PFSK-1 (cell line): ENCODE data around the gene NFKB1. TPM values are rescaled to one million over a fixed set of nuclear protein-coding genes. Genes with fewer than 3 reads are reported as not detected.

Experiments used
- FOXP2 ChIP-seq: optimal IDR thresholded peaks from 2 replicates; pipeline ENCODE3; 2011; ENCODE audit warnings: borderline replicate concordance, control low read depth, inconsistent platforms; ENCODE audit not compliant: insufficient read depth; ENCODE audit errors: extremely low read length, extremely low read depth
- POLR2AphosphoS5 ChIP-seq: IDR thresholded peaks from 2 replicates; pipeline ENCODE4 v1.6.1; 2012; ENCODE audit warnings: low read depth, mild to moderate bottlenecking, control low read depth, low read length, moderate library complexity
- SIN3A ChIP-seq: IDR thresholded peaks from 2 replicates; pipeline ENCODE4 v1.6.1; 2012; ENCODE audit warnings: mild to moderate bottlenecking, low read length, moderate library complexity, borderline replicate concordance; ENCODE audit not compliant: insufficient read depth
- TAF1 ChIP-seq: IDR thresholded peaks from 2 replicates; pipeline ENCODE4 v1.6.1; 2012; ENCODE audit warnings: low read length, control low read depth, borderline replicate concordance; ENCODE audit not compliant: insufficient read depth
- polyA plus RNA-seq: library from polyadenylated mRNA; unstranded; fragments of >200 nt; gene quantifications from one replicate; pipeline ENCODE4 v1.2.1, GENCODE V29; 2012; ENCODE audit warnings: low read depth, missing spikeins; ENCODE audit not compliant: insufficient read length
- TF ChIP-seq, protein P1 (sequence below), 2 experiments: IDR thresholded peaks; 2 replicates each; pipeline versions ENCODE4 v1.6.1 to v1.8.0; 2011 to 2012; ENCODE audit warnings: low read depth in 2 of 2, low read length in 2 of 2, control low read depth in 1 of 2, inconsistent platforms in 1 of 2, mild to moderate bottlenecking in 1 of 2, moderate library complexity in 1 of 2; ENCODE audit not compliant: insufficient read depth in 1 of 2

The NFKB1 gene, protein sequence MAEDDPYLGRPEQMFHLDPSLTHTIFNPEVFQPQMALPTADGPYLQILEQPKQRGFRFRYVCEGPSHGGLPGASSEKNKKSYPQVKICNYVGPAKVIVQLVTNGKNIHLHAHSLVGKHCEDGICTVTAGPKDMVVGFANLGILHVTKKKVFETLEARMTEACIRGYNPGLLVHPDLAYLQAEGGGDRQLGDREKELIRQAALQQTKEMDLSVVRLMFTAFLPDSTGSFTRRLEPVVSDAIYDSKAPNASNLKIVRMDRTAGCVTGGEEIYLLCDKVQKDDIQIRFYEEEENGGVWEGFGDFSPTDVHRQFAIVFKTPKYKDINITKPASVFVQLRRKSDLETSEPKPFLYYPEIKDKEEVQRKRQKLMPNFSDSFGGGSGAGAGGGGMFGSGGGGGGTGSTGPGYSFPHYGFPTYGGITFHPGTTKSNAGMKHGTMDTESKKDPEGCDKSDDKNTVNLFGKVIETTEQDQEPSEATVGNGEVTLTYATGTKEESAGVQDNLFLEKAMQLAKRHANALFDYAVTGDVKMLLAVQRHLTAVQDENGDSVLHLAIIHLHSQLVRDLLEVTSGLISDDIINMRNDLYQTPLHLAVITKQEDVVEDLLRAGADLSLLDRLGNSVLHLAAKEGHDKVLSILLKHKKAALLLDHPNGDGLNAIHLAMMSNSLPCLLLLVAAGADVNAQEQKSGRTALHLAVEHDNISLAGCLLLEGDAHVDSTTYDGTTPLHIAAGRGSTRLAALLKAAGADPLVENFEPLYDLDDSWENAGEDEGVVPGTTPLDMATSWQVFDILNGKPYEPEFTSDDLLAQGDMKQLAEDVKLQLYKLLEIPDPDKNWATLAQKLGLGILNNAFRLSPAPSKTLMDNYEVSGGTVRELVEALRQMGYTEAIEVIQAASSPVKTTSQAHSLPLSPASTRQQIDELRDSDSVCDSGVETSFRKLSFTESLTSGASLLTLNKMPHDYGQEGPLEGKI
- 18.9 TPM for polyA plus RNA-seq

DNA sequence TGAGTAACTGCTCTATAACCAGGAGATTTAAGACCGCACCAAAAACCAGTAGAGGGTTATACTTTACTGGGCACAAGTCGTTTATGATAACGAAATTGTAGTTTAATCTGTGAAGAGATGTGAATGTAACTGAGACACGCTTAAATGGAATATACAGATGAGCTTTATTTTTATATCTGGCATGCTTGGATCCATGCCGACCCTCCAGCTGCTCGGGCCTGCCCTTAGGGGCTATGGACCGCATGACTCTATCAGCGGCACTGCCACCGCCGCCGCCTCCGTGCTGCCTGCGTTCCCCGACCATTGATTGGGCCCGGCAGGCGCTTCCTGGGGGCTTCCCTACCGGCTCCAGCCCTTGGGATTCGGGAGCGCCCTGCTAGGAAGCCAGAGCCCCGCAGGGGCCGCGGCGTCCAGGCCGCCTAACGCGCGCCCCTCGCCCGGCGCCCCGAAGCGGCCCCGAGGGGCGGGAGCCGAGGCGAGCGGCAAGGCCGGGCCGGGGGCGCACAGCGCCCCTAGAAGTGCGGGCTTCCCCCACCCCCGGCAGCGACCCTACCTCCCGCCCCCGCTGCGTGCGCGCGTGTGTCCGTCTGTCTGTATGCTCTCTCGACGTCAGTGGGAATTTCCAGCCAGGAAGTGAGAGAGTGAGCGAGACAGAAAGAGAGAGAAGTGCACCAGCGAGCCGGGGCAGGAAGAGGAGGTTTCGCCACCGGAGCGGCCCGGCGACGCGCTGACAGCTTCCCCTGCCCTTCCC is at the start of gene NFKB1:
Gene NFKB1 (plus strand): TSS at position 664 of the 751 bp plus-strand sequence. CDS start 24,160 bp downstream, outside the sequence.
- TF ChIP-seq POLR2AphosphoS5 (no peak; the same call in 1 of the 2 replicates), SIN3A (no peak), TAF1 (no peak), FOXP2 (no peak)
- TF ChIP-seq, protein P1, sequence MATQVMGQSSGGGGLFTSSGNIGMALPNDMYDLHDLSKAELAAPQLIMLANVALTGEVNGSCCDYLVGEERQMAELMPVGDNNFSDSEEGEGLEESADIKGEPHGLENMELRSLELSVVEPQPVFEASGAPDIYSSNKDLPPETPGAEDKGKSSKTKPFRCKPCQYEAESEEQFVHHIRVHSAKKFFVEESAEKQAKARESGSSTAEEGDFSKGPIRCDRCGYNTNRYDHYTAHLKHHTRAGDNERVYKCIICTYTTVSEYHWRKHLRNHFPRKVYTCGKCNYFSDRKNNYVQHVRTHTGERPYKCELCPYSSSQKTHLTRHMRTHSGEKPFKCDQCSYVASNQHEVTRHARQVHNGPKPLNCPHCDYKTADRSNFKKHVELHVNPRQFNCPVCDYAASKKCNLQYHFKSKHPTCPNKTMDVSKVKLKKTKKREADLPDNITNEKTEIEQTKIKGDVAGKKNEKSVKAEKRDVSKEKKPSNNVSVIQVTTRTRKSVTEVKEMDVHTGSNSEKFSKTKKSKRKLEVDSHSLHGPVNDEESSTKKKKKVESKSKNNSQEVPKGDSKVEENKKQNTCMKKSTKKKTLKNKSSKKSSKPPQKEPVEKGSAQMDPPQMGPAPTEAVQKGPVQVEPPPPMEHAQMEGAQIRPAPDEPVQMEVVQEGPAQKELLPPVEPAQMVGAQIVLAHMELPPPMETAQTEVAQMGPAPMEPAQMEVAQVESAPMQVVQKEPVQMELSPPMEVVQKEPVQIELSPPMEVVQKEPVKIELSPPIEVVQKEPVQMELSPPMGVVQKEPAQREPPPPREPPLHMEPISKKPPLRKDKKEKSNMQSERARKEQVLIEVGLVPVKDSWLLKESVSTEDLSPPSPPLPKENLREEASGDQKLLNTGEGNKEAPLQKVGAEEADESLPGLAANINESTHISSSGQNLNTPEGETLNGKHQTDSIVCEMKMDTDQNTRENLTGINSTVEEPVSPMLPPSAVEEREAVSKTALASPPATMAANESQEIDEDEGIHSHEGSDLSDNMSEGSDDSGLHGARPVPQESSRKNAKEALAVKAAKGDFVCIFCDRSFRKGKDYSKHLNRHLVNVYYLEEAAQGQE (IDR thresholded peaks at IDR 0.05; ENCODE audit: insufficient read depth in 1 of 2, low read depth in 2 of 2, low read length in 2 of 2), result no peak

DNA sequence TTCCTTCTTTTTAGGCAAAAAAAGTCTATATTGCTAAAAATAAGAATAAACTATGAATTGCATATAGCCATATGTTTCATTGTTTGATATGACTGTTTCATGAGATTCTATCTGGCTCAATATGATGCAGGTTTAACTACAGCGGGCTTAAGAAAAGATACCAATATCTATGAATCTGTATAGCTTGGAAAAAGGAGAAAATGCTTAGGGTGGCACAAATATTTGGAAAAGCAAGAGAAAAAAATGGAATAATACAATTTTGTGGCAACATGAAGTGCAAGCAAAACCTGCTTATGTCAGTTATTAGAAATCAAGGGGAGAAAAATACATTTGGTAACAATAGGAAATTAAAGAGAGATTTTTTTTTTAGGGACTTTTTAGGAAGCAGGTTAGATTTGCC is 48.3 kb upstream of the NFKB1 start:
- TF ChIP-seq, protein P1 (IDR thresholded peaks at IDR 0.05; ENCODE audit: insufficient read depth in 1 of 2, low read depth in 2 of 2, low read length in 2 of 2), result no peak
- TF ChIP-seq TAF1 (no peak), POLR2AphosphoS5 (no peak), FOXP2 (no peak), SIN3A (no peak)

DNA sequence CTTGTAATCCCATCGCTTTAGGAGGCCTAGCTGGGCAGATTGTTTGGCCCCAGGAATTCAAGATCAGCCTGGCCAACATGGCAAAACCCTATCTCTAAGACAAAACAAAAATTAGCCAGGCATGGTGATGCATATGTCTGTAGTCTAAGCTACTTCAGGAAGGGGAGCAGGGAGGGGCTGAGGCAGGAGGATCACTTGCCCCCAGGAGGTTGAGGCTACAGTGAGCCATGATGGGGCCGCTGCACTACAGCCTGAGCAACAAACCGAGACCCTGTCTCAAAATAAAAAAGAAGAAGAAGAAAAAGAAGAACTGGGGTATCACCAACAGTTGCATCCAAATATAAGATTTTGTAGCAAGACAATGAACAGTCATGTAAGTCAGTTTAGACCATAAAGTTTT is 47.3 kb upstream of the NFKB1 start:
- TF ChIP-seq FOXP2, result no peak
- TF ChIP-seq SIN3A, result no peak
- TF ChIP-seq, protein P1 (IDR thresholded peaks at IDR 0.05; ENCODE audit: insufficient read depth in 1 of 2, low read depth in 2 of 2, low read length in 2 of 2), result no peak
- no peak for TF ChIP-seq POLR2AphosphoS5
- no peak for TF ChIP-seq TAF1

DNA sequence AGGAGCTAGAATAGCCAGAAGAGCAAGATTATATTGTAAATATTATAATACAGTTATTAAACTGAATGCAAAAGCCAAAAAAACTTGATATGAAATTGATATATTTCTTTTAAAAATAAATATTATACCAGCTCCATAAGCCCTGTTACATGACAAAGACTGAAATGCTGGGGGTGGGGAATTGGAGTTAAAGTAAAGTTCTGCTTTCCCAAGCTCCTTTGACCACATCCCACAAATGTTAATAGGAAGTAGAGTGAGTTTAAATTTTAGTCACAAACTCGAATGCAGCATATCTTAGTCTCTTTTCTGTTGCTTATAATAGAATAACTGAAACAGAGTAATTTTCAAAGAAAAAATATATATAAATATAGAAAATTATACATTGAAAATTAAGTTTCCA is 46.9 kb upstream of the NFKB1 start:
- no peak for TF ChIP-seq SIN3A
